Liver (tissue), 3 donors: ENCODE results near the gene PCDH1.

Experiments used
- ATF3 ChIP-seq: IDR thresholded peaks from 2 replicates; pipeline ENCODE4 v1.6.1; 2016; ENCODE audit warnings: antibody characterized with exemption
- CTCF ChIP-seq: fragments of 150-350 bp; IDR thresholded peaks from 2 replicates; pipeline ENCODE4 v1.5.1; 2017; ENCODE audit warnings: improper control_type of control experiment, low read depth, low read length; ENCODE audit not compliant: missing input control
- GABPA ChIP-seq, 2 donors: IDR thresholded peaks in 1 of 2; conservative IDR thresholded peaks in 1 of 2; 2 replicates each; pipeline ENCODE4 v1.6.1; 2016; ENCODE audit warnings: antibody characterized with exemption in 2 of 2, mild to moderate bottlenecking in 1 of 2, moderate library complexity in 1 of 2
- MAX ChIP-seq: IDR thresholded peaks from 2 replicates; pipeline ENCODE4 v1.6.1; 2016; ENCODE audit warnings: antibody characterized with exemption
- RAD21 ChIP-seq, 2 donors: IDR thresholded peaks; 2 replicates each; pipeline ENCODE4 v1.6.1; 2016; ENCODE audit warnings: antibody characterized with exemption in 2 of 2, mild to moderate bottlenecking in 2 of 2
- ZBTB33 ChIP-seq: IDR thresholded peaks from 2 replicates; pipeline ENCODE4 v1.6.1; 2016; ENCODE audit warnings: antibody characterized with exemption
- donor health status: healthy.
- donor health status: healthy.

GRCh38 chr5:141870871-141871270, 7.3 kb downstream of the PCDH1 start:
- TF ChIP-seq CTCF: no peak
- no peak for TF ChIP-seq MAX
- TF ChIP-seq ZBTB33: no peak
- TF ChIP-seq ATF3: no peak
- no peak for TF ChIP-seq RAD21 (IDR thresholded peaks at IDR 0.05)
- no peak for TF ChIP-seq GABPA (IDR thresholded peaks at IDR 0.05 in 1 of 2, conservative IDR thresholded peaks at IDR 0.05 in 1 of 2)
